DND-41 (cell line): ENCODE results near the gene ERI2.
A peak's percentile ranks its signal among the peaks of the same experiment; 100 is the strongest.
"Not testable (repeated sequence)": the region's sequence is repeated elsewhere in the genome, so short reads cannot be mapped to it uniquely, and the experiment has no call there.

Experiments used
- ATAC-seq: fragments of 200-7000 bp; cut with Tn5 transposase; 3 replicates; pipeline ENCODE4 v1.9.1; 2021; ENCODE audit warnings: low read depth; ENCODE audit not compliant: insufficient read depth
- DNase-seq: peaks from one replicate; pipeline ENCODE4 v3.0.0-alpha.2; 2020
- H2AFZ ChIP-seq: 2 replicates; pipeline ENCODE4 v1.6.0; 2012; ENCODE audit warnings: low read depth, low read length
- H3K27ac ChIP-seq: 2 replicates; pipeline ENCODE4 v1.5.1; 2012; ENCODE audit warnings: low read length, inconsistent platforms
- H3K27me3 ChIP-seq: fragments of 200-600 bp; sonication (generic); 2 replicates; pipeline ENCODE4 v1.6.0; 2012; ENCODE audit warnings: low read length, mild to moderate bottlenecking, inconsistent platforms; ENCODE audit not compliant: insufficient read depth, poor library complexity
- H3K36me3 ChIP-seq: 2 replicates; pipeline ENCODE4 v1.5.1; 2012; ENCODE audit warnings: low read length, inconsistent platforms; ENCODE audit not compliant: insufficient read depth
- H3K4me1 ChIP-seq: 2 replicates; pipeline ENCODE4 v1.5.1; 2012; ENCODE audit warnings: mild to moderate bottlenecking, low read length; ENCODE audit not compliant: insufficient read depth
- H3K4me2 ChIP-seq: 2 replicates; pipeline ENCODE4 v1.6.0; 2012; ENCODE audit warnings: mild to moderate bottlenecking, moderate library complexity, low read length, inconsistent platforms; ENCODE audit not compliant: insufficient read depth
- H3K4me3 ChIP-seq, 2 experiments: fragments of 200-600 bp in 1 of 2; shearing (Covaris generic) in 1 of 2; 2 replicates each; pipeline ENCODE4 v1.5.1; 2012 to 2016; ENCODE audit warnings: inconsistent platforms in 2 of 2, low read length in 2 of 2, mild to moderate bottlenecking in 2 of 2, low read depth in 1 of 2, moderate library complexity in 1 of 2
- H3K79me2 ChIP-seq: 2 replicates; pipeline ENCODE4 v1.6.0; 2012; ENCODE audit warnings: low read length, inconsistent platforms; ENCODE audit not compliant: insufficient read depth
- H3K9ac ChIP-seq: 2 replicates; pipeline ENCODE4 v1.6.0; 2012; ENCODE audit warnings: low read depth, mild to moderate bottlenecking, inconsistent platforms, low read length, moderate library complexity
- H3K9me3 ChIP-seq: 2 replicates; pipeline ENCODE4 v1.5.1; 2012; ENCODE audit warnings: low read length, moderate library complexity, mild to moderate bottlenecking, inconsistent platforms; ENCODE audit not compliant: insufficient read depth, severe bottlenecking
- H4K20me1 ChIP-seq: 2 replicates; pipeline ENCODE4 v1.6.0; 2012; ENCODE audit warnings: low read length; ENCODE audit not compliant: insufficient read depth
- CTCF ChIP-seq: IDR thresholded peaks from 2 replicates; pipeline ENCODE4 v1.5.1; 2012; ENCODE audit warnings: borderline replicate concordance, low read length, moderate library complexity, mild to moderate bottlenecking; ENCODE audit not compliant: poor library complexity, severe bottlenecking; ENCODE audit errors: extremely low read depth
- EZH2 ChIP-seq: IDR thresholded peaks from 3 replicates; pipeline ENCODE4 v1.6.1; 2012; ENCODE audit warnings: borderline replicate concordance, low read depth, mild to moderate bottlenecking, moderate library complexity, low read length, inconsistent platforms; ENCODE audit not compliant: severe bottlenecking

ERI2 gene

GRCh38 chr16:20766294-20766693 is 40.0 kb downstream of the ERI2 start:
- no peaks in the 10 kb centered on the region for H3K36me3 ChIP-seq
- no peak overlapping the region for H3K4me2 ChIP-seq
- ATAC-seq (no peak), DNase-seq (no peak)
- H3K9ac ChIP-seq, result no peak overlapping the region
- no peak overlapping the region for H2AFZ ChIP-seq
- H3K4me3 ChIP-seq, result no peak overlapping the region
- no peak overlapping the region for H3K27ac ChIP-seq
- no peaks in the 10 kb centered on the region for H3K79me2 ChIP-seq
- H3K9me3 ChIP-seq, result no peaks in the 10 kb centered on the region
- TF ChIP-seq CTCF (no peak), EZH2 (no peak)
- H4K20me1 ChIP-seq, result no peaks in the 10 kb centered on the region
- peaks cover 22% of the 10 kb centered on the region for H3K4me1 ChIP-seq
- H3K27me3 ChIP-seq, result no peaks in the 10 kb centered on the region

GRCh38 chr16:20765732-20766131 is 40.5 kb downstream of the ERI2 start:
- Histone ChIP-seq H3K36me3 (no peaks in the 10 kb centered on the region), H3K4me2 (no peak overlapping the region), H3K27me3 (no peaks in the 10 kb centered on the region), H3K9me3 (no peaks in the 10 kb centered on the region), H4K20me1 (no peaks in the 10 kb centered on the region), H3K4me1 (peaks cover 22% of the 10 kb centered on the region), H3K9ac (no peak overlapping the region), H3K79me2 (no peaks in the 10 kb centered on the region), H3K4me3 (no peak overlapping the region), H2AFZ (no peak overlapping the region), H3K27ac (no peak overlapping the region)
- ATAC-seq, result no peak
- DNase-seq, result no peak
- TF ChIP-seq CTCF (no peak), EZH2 (no peak)

DNA sequence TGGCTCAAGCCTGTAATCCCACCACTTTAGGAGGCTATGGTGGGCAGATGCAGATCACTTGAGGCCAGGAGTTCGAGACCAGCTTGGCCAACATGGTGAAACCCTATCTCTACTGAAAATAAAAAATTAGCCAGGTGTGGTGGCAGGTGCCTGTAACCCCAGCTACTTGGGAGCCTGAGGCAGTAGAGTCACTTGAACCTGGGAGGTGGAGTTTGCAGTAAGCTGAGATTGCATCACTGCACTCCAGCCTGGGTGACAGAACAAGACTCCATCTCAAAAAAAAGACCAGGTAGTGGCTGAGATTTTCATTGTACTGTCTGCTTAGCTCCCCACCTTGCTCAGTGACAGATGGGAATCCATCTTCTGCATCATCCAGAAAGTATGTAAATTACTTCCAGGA is 41.8 kb downstream of the ERI2 start:
- not testable (repeated sequence) for H3K9ac ChIP-seq, H4K20me1 ChIP-seq, H3K9me3 ChIP-seq, H3K79me2 ChIP-seq, H3K4me3 ChIP-seq, H3K36me3 ChIP-seq, H3K27ac ChIP-seq, DNase-seq, ATAC-seq, H3K27me3 ChIP-seq
- peak overlapping the region; percentile 58; the same call in 1 of the 2 replicates for H3K4me2 ChIP-seq
- H3K4me1 ChIP-seq, result peaks cover 22% of the 10 kb centered on the region
- H2AFZ ChIP-seq, result peak overlapping the region; percentile 67; the same call in 1 of the 2 replicates

DNA sequence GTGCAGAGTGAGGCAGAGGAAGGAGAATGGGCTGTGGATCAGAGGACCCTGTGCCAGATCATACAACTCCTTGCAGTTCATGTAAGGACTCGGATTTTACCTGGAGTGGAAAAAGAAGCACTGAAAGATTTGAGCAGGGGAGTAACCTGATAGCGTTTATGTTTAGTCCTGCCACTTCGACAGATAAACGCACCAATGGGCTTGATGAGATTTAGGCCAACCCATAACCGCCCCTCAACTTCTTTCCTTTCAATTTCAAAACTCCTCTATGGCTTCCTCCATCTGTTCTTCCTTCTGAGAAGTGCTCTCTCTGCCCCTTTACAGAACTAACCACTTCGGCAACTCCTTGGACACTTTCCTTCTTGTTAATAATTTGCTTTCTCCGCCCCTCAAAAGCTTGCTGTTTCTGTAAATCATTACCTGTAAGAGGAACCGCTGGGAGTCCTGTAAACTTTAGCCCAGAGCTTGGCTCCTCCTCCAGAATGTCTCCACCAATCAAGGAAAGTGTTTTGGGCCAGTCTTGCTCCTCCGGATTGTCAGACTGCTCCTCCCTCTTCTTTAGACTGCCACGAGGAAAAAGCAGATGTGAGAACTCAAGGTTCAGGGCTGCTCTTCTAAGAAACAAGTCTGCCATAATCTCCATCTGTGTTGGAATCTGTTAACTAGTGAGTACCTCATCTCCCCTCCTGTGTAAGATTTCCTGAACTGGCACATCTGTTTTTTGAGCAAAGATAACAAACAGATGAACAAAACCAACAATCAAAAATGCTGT is 42.6 kb downstream of the ERI2 start, which contains the start of gene ACSM3:
TSS of gene ACSM3 (plus strand) at position 554 of the 772 bp plus-strand sequence. CDS start 6,021 bp downstream, outside the sequence.
- TF ChIP-seq EZH2 (no peak), CTCF (no peak)
- H3K4me1 ChIP-seq, result peaks cover 22% of the 10 kb centered on the region
- H3K9ac ChIP-seq, result peak within 1 kb of the TSS; percentile 24
- H2AFZ ChIP-seq, result peak within 1 kb of the TSS; percentile 67
- H3K4me3 ChIP-seq, result peak within 1 kb of the TSS; percentile 15 to 56; a peak in 3 of 4 replicates
- no peaks in the 10 kb centered on the region for H3K9me3 ChIP-seq
- H3K79me2 ChIP-seq, result no peaks in the 10 kb centered on the region
- H3K36me3 ChIP-seq, result no peaks in the 10 kb centered on the region
- H4K20me1 ChIP-seq, result no peaks in the 10 kb centered on the region
- H3K27me3 ChIP-seq, result no peaks in the 10 kb centered on the region
- ATAC-seq (peak; percentile 95), DNase-seq (peak; percentile 53)
- peak within 1 kb of the TSS; percentile 58 for H3K4me2 ChIP-seq
- H3K27ac ChIP-seq, result peak within 1 kb of the TSS; percentile 67
